Panc1 (cell line): ENCODE measurements around the gene MRPS27. TPM values are rescaled to one million over a fixed set of nuclear protein-coding genes. Genes with fewer than 3 reads are reported as not detected.

ENCODE experiments used
- ATAC-seq: fragments of 200-7000 bp; cut with Tn5 transposase; 2 replicates; pipeline ENCODE4 v1.9.1; 2020; ENCODE audit warnings: mild to moderate bottlenecking, moderate library complexity
- BruUV-seq: library from RNA; stranded (reverse); fragments of 400-500 nt; replicated peaks from 2 replicates; lab custom pipeline; 2021; lab: Mats Ljungman, UMichigan
- CTCF ChIA-PET: fragments of 300-600 bp; sonication (Branson Sonifier 250); formaldehyde crosslinking; loops from one replicate; lab custom pipeline; 2022; ENCODE audit warnings: antibody characterized with exemption; lab: Charles Lee
- POLR2A ChIA-PET: fragments of 300-600 bp; sonication (Branson Sonifier 250); formaldehyde crosslinking; loops from one replicate; lab custom pipeline; 2022; ENCODE audit warnings: antibody characterized with exemption; lab: Charles Lee
- DNase-seq: peaks from one replicate; pipeline ENCODE4 v3.0.0-alpha.2; 2010; ENCODE audit warnings: low read depth, low spot score
- H3K27ac ChIP-seq: 2 replicates; pipeline ENCODE4 v1.5.1; 2011; ENCODE audit warnings: mild to moderate bottlenecking, low read length, inconsistent platforms
- H3K27me3 ChIP-seq: fragments of 200-500 bp; sonication (Bioruptor generic); 2 replicates; pipeline ENCODE4 v1.6.0; 2014; ENCODE audit warnings: low read length, inconsistent platforms; ENCODE audit not compliant: control insufficient read depth, insufficient read depth
- H3K36me3 ChIP-seq: fragments of 200-500 bp; sonication (Bioruptor generic); 2 replicates; pipeline ENCODE4 v1.5.1; 2014; ENCODE audit warnings: inconsistent platforms, mild to moderate bottlenecking, low read length, moderate library complexity; ENCODE audit not compliant: control insufficient read depth, insufficient read depth
- H3K4me1 ChIP-seq: 2 replicates; pipeline ENCODE4 v1.5.1; 2011; ENCODE audit warnings: inconsistent platforms, mild to moderate bottlenecking, low read length, moderate library complexity; ENCODE audit not compliant: control insufficient read depth, insufficient read depth
- H3K4me3 ChIP-seq, 2 experiments: 2 replicates each; pipeline ENCODE4 v1.5.1; 2011 to 2012; ENCODE audit warnings: low read depth in 2 of 2, low read length in 2 of 2, mild to moderate bottlenecking in 2 of 2, inconsistent platforms in 1 of 2, moderate library complexity in 1 of 2
- H3K9me3 ChIP-seq: fragments of 200-500 bp; sonication (Bioruptor generic); 2 replicates; pipeline ENCODE4 v1.5.1; 2014; ENCODE audit warnings: low read depth, mild to moderate bottlenecking, inconsistent platforms, low read length, moderate library complexity; ENCODE audit not compliant: control insufficient read depth, insufficient read depth
- CTCF ChIP-seq: fragments of 450-650 bp; IDR thresholded peaks from 2 replicates; pipeline ENCODE4 v1.5.1; 2017; ENCODE audit warnings: mild to moderate bottlenecking
- POLR2AphosphoS5 ChIP-seq: IDR thresholded peaks from 2 replicates; pipeline ENCODE4 v1.6.1; 2012; ENCODE audit warnings: mild to moderate bottlenecking, low read depth, low read length, moderate library complexity
- SIN3A ChIP-seq: IDR thresholded peaks from 2 replicates; pipeline ENCODE4 v1.6.1; 2012; ENCODE audit warnings: low read depth, mild to moderate bottlenecking, low read length, moderate library complexity, borderline replicate concordance; ENCODE audit not compliant: insufficient read depth
- TCF7L2 ChIP-seq: IDR thresholded peaks from 2 replicates; pipeline ENCODE4 v1.6.1; 2011; ENCODE audit warnings: mild to moderate bottlenecking, low read depth, low read length, inconsistent platforms
- in situ Hi-C: cut with HindIII; loops from 2 replicates; pipeline ENCODE4 v1.10.0; 2016; ENCODE audit warnings: low sequenced_read_pairs, low pct_unique_long_range_greater_than_20kb
- intact Hi-C: fragments of 100-400 bp; cut with micrococcal nuclease; formaldehyde crosslinking; loops from one replicate; pipeline ENCODE4 v1.10.0; 2022; ENCODE audit not compliant: unreplicated experiment
- total RNA-seq: library from RNA; stranded (reverse); gene quantifications from one replicate; pipeline ENCODE4 v1.2.1, GENCODE V29; 2021; ENCODE audit not compliant: unreplicated experiment
- TF ChIP-seq, protein P1 (sequence below), 2 experiments: IDR thresholded peaks; 2 replicates each; pipeline ENCODE4 v1.6.1; 2011 to 2012; ENCODE audit warnings: low read depth in 2 of 2, control low read depth in 1 of 2, low read length in 1 of 2, mild to moderate bottlenecking in 1 of 2, moderate library complexity in 1 of 2; ENCODE audit not compliant: insufficient read depth in 1 of 2

The MRPS27 gene
- total RNA-seq, 1 experiment from 2014 or later = 67.2 TPM

DNA sequence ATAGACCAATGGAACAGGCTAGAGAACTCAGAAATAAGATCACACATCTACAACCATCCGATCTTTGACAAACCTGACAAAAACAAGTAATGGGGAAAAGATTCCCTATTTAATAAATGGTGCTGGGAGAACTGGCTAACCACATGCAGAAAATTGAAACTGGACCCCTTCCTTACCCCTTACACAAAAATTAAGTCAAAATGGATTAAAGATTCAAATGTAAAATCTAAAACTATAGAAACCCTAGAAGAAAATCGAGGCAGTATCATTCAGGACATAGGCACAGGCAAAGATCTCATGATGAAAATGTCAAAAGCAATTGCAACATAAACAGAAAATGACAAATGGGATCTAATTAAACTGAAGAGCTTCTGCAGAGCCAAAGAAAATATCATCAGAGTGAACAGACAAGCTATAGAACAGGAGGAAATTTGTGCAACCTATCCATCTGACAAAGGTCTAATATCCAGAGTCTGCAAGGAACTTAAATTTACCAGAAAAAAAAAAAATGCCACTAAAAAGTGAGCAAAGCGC is 43.8 kb downstream of the MRPS27 start:
- in situ Hi-C loops (no loop called here), intact Hi-C loops (loop anchor here (10.0 kb wide), 1 partner anchor 141 kb away; no protein-coding TSS in a partner anchor)
- no peak overlapping the region for H3K4me3 ChIP-seq
- ATAC-seq (no peak), DNase-seq (no peak)
- no peak overlapping the region for H3K27ac ChIP-seq
- ChIA-PET CTCF (no interaction called here), POLR2A (no interaction called here)
- H3K27me3 ChIP-seq = no peaks in the 10 kb centered on the region
- 0 out of 2 replicates have a peak, but pooled peaks cover 2% of the 10 kb centered on the region for H3K36me3 ChIP-seq
- peaks cover 4% of the 10 kb centered on the region; the same call in 1 of the 2 replicates for H3K4me1 ChIP-seq
- H3K9me3 ChIP-seq = no peaks in the 10 kb centered on the region
- no TSS peak for BruUV-seq
- TF ChIP-seq, protein P1, sequence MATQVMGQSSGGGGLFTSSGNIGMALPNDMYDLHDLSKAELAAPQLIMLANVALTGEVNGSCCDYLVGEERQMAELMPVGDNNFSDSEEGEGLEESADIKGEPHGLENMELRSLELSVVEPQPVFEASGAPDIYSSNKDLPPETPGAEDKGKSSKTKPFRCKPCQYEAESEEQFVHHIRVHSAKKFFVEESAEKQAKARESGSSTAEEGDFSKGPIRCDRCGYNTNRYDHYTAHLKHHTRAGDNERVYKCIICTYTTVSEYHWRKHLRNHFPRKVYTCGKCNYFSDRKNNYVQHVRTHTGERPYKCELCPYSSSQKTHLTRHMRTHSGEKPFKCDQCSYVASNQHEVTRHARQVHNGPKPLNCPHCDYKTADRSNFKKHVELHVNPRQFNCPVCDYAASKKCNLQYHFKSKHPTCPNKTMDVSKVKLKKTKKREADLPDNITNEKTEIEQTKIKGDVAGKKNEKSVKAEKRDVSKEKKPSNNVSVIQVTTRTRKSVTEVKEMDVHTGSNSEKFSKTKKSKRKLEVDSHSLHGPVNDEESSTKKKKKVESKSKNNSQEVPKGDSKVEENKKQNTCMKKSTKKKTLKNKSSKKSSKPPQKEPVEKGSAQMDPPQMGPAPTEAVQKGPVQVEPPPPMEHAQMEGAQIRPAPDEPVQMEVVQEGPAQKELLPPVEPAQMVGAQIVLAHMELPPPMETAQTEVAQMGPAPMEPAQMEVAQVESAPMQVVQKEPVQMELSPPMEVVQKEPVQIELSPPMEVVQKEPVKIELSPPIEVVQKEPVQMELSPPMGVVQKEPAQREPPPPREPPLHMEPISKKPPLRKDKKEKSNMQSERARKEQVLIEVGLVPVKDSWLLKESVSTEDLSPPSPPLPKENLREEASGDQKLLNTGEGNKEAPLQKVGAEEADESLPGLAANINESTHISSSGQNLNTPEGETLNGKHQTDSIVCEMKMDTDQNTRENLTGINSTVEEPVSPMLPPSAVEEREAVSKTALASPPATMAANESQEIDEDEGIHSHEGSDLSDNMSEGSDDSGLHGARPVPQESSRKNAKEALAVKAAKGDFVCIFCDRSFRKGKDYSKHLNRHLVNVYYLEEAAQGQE (IDR thresholded peaks at IDR 0.05; ENCODE audit: insufficient read depth in 1 of 2, low read depth in 2 of 2, low read length in 1 of 2) = no peak
- TF ChIP-seq TCF7L2 (no peak), SIN3A (no peak), CTCF (no peak), POLR2AphosphoS5 (no peak)

- no peaks in the 10 kb centered on the region; the same call in 1 of the 2 replicates for H3K36me3 ChIP-seq
- DNase-seq (no peak), ATAC-seq (no peak)
- no peaks in the 10 kb centered on the region for H3K4me1 ChIP-seq
- in situ Hi-C loops = no loop called here
- ChIA-PET POLR2A (no interaction called here), CTCF (no interaction called here)
- H3K27ac ChIP-seq = no peak overlapping the region
- H3K27me3 ChIP-seq = no peaks in the 10 kb centered on the region
- BruUV-seq = no TSS peak
- H3K9me3 ChIP-seq = no peaks in the 10 kb centered on the region
- no peak overlapping the region for H3K4me3 ChIP-seq
- intact Hi-C loops = loop anchor here (10.0 kb wide), 1 partner anchor 139 kb away; no protein-coding TSS in a partner anchor
- TF ChIP-seq, protein P1 (IDR thresholded peaks at IDR 0.05; ENCODE audit: insufficient read depth in 1 of 2, low read depth in 2 of 2, low read length in 1 of 2) = no peak
- TF ChIP-seq SIN3A (no peak), TCF7L2 (no peak), CTCF (no peak), POLR2AphosphoS5 (no peak)
These were observed 46.5 kb downstream of the MRPS27 start for GRCh38 chr5:72273547-72273946.
